ENCODE measurements around the gene LCLAT1. TPM values are rescaled to one million over a fixed set of nuclear protein-coding genes. Genes with fewer than 3 reads are reported as not detected.

Gene LCLAT1
- total RNA-seq, 1 experiment from 2014 or later, result 32.9 TPM

GRCh38 chr2:30608643-30609042 is 161.6 kb downstream of the LCLAT1 start:
- Histone ChIP-seq H3K4me2 (ENCODE audit: insufficient read depth, insufficient read length, low read length) (no peak overlapping the region), H2BK5ac (ENCODE audit: insufficient read length, low read length) (no peak overlapping the region), H3K14ac (ENCODE audit: insufficient read depth, low read length) (no peak overlapping the region), H2BK15ac (ENCODE audit: low read depth, low read length) (no peak overlapping the region), H4K91ac (ENCODE audit: insufficient read length, low read depth, low read length) (no peak overlapping the region), H3K27ac (ENCODE audit: insufficient read length, low read depth, low read length) (no peak overlapping the region), H3K9me3 (ENCODE audit: control insufficient read depth, low read depth, low read length) (no peaks in the 10 kb centered on the region), H4K5ac (ENCODE audit: insufficient read length, low read depth, low read length) (no peak overlapping the region), H4K20me1 (ENCODE audit: control insufficient read depth, insufficient read depth, insufficient read length) (no peaks in the 10 kb centered on the region), H3K4ac (ENCODE audit: low read depth, low read length) (no peak overlapping the region), H3K56ac (ENCODE audit: insufficient read length, low read depth, low read length) (no peak overlapping the region), H2BK20ac (ENCODE audit: low read depth, low read length, poor library complexity, severe bottlenecking) (no peak overlapping the region), H3K23me2 (ENCODE audit: insufficient read length, low read depth, low read length, poor library complexity, severe bottlenecking) (no peaks in the 10 kb centered on the region), H3K18ac (ENCODE audit: insufficient read length, low read depth, low read length) (no peak overlapping the region), H3K4me1 (ENCODE audit: insufficient read depth, low read length) (peaks cover 15% of the 10 kb centered on the region; the same call in 1 of the 2 replicates), H3K79me2 (ENCODE audit: insufficient read depth, low read length) (no peaks in the 10 kb centered on the region), H2AK5ac (ENCODE audit: insufficient read length, low read length) (no peak overlapping the region), H4K8ac (replicated peaks; ENCODE audit: insufficient read length, low read depth, low read length) (no peak overlapping the region), H2BK12ac (ENCODE audit: insufficient read length, low read depth, low read length) (no peak overlapping the region), H2BK120ac (ENCODE audit: low read depth, low read length, poor library complexity, severe bottlenecking) (no peak overlapping the region), H3T11ph (ENCODE audit: low read length) (no peak overlapping the region), H3K27me3 (ENCODE audit: insufficient read depth, low read length) (no peaks in the 10 kb centered on the region), H2AFZ (ENCODE audit: low read length) (no peak overlapping the region), H3K23ac (ENCODE audit: insufficient read length, low read depth, low read length) (no peak overlapping the region), H3K9ac (ENCODE audit: extremely low read depth, insufficient read length, low read length) (no peak overlapping the region), H3K79me1 (ENCODE audit: insufficient read depth, low read depth, low read length, poor library complexity, severe bottlenecking) (no peaks in the 10 kb centered on the region)
- H3K27ac Mint-ChIP-seq, result no peak overlapping the region
- no peaks in the 10 kb centered on the region for H3K27me3 Mint-ChIP-seq (ENCODE audit: low read depth)
- peaks cover 3 to 4% of the 10 kb centered on the region in 2 experiments; a peak in 2 of 5 replicates for H3K9me3 Mint-ChIP-seq
- H3K4me3 Mint-ChIP-seq, result no peak overlapping the region
- DNase-seq, result no peak
- peaks cover 50 to 59% of the 10 kb centered on the region in 2 experiments for H3K4me1 Mint-ChIP-seq
- WGBS (ENCODE audit: extremely low coverage, insufficient read length, low lambda C conversion rate), result no CpG with 5 or more reads among the region's 1 CpG
- TF ChIP-seq, protein P1, sequence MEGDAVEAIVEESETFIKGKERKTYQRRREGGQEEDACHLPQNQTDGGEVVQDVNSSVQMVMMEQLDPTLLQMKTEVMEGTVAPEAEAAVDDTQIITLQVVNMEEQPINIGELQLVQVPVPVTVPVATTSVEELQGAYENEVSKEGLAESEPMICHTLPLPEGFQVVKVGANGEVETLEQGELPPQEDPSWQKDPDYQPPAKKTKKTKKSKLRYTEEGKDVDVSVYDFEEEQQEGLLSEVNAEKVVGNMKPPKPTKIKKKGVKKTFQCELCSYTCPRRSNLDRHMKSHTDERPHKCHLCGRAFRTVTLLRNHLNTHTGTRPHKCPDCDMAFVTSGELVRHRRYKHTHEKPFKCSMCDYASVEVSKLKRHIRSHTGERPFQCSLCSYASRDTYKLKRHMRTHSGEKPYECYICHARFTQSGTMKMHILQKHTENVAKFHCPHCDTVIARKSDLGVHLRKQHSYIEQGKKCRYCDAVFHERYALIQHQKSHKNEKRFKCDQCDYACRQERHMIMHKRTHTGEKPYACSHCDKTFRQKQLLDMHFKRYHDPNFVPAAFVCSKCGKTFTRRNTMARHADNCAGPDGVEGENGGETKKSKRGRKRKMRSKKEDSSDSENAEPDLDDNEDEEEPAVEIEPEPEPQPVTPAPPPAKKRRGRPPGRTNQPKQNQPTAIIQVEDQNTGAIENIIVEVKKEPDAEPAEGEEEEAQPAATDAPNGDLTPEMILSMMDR (conservative IDR thresholded peaks at IDR 0.05), result no peak
- peaks cover 7 to 15% (median 12%) of the 10 kb centered on the region in 3 experiments; a peak in 6 of 7 replicates for H3K36me3 Mint-ChIP-seq (ENCODE audit: insufficient read depth in 1 of 3, low read depth in 3 of 3)

Data from H9 (cell line).